Midbrain (tissue), 1 donor: ENCODE results near the gene SLC66A1.
A peak's percentile ranks its signal among the peaks of the same experiment; 100 is the strongest.

Experiments used
- DNase-seq: peaks from one replicate; lab custom pipeline; 2025; lab: John Stamatoyannopoulos, UW

The SLC66A1 gene

GRCh38 chr1:19342894-19343616, 30.9 kb downstream of the SLC66A1 start:
- DNase-seq = no peak

DNA sequence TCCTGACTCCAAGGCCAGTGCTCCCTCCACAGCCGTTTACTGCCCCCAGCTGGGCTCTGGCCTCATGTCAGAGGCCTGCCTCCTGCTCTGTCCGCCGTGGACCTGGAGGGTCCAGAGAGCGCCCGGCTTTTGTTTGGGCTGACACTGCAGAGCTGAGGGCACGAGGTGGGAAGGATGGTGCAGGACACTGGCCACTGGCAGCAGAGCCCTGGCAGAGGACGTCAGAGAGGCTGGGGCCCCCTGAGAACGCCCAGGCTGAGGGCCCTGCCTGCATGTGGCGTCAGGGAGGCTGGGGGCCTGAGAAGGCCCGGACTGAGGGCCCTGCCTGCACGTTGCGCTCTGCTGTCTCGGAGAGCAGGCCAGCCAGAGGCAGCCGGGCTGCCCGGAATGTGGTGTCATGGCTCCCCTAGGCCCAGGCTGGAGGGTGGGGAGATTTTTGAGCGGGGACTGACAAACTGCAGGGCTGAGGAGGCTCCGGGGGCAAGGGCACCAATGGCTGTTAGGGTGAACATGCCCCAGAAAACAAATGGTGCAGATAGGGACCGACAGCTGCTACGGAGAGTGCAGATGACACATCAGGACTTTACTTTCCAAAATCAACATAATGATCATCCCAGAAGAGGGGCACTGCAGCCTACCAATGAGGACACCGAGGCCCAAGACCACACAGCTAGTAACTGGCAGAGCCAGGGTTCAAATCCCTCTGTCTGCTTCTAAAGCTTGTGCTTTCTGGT, 31.7 kb downstream of the SLC66A1 start:
- no peak for DNase-seq

- peak; percentile 32 for DNase-seq
Measured at GRCh38 chr1:19344372-19344810, 32.3 kb downstream of the SLC66A1 start.

DNA sequence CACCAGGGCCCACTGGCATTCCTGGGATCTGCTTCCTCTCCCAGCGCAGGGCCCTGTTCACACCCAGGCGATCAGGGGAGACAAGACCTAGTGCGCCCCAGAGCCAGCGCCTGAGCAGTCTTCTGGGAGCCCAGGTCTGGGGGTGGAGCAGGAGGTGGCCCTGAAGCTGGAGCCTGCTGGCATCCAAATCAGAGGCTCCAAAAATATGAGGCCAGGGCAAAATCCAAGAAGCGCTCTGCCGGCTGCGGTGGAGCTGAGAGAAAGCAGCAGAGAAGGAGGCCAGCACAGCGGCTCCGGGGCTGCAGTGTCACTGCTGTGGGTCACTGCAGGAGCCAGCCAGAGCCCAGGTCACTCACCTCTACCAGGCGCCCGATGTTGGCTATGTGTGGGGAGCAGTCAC, 32.7 kb downstream of the SLC66A1 start:
- DNase-seq = no peak

GRCh38 chr1:19345391-19345790, 33.3 kb downstream of the SLC66A1 start:
- peak; percentile 21 for DNase-seq

DNA sequence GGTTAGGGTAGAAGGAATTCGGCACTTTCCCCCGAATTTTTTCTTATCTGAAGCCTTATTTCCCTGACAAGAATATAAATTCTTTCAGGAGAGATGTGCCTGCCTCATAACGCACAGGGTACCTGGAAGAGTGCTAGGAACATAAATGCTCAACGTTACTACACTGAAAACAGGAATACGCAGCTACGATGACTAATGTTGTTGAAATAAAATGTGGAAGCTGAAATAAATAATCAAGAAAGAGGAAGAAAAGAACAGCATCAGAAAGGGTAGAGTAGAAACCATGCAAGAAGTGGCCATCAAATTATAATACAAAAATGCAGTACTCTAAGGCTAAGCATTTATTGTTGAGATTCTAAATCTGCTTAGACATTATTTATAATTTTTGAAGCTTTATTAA, 33.9 kb downstream of the SLC66A1 start:
- DNase-seq = no peak

DNA sequence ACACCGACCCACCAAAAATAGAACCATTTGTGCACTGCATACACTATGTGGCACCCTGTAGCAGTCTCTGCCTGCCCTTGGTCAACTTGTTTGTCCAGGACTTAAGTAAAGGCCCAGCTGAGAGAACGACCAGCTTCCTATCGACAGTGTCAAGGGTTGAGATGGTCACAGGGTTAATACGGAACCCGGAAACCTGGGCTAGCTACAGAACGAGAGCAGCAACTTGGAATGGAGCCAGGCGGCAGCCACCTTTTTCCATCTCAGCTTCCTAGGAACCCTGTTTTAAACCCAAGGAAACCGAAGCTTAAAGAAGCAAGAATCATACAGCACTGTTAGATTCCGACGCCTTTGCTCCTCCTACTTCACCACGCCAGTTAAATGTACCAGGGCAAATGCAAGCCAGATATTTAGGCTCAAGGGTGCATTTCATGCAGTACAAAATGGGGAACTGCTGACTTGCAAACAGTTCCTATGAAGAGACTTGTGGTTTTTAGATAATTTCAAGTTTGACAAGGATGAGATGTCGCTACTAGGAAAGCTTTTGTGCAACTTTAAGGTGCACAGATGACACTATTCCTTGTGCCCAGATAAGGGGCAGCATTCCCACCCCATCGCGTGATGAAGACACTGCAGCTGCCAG, 35.5 kb downstream of the SLC66A1 start:
- no peak for DNase-seq

GRCh38 chr1:19348441-19349198, 36.5 kb downstream of the SLC66A1 start:
- no peak for DNase-seq

DNA sequence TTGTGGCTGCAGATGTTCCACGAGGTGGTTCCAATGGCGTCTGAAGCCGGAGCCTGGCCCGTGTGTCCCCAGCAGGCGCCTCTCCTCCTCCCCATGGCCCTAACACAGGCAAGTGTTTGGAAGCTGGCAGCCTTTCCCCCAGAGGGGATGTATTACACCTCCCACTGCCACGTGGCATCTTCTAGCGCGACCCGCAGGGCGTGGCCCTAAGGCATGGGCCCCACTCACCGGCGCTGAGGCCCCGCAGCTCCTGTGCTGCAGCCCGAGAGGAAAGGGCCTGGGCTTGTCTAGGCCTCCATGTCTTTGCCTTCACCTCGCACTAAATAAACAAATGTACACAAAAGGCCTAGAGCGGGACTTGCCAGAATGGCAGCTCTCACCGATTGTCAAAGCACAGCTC, 37.9 kb downstream of the SLC66A1 start:
- no peak for DNase-seq

DNA sequence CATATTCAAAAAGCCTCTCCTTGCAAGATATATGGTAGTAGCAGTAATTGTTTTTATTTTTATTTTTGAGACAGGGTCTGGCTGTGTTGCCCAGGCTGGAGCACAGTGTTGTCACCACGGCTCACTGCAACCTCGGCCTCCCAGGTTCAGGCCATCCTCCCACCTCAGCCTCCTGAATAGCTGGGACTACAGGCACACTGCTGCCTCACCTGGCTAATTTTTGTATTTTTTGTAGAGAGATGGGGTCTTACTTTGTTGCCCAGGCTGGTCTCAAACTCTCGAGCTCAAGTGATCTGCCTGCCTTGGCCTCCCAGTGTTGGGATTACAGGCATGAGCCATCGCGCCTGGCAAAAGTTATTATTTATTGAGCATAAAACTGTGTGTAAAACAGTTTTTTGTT, 38.4 kb downstream of the SLC66A1 start:
- DNase-seq = no peak

DNA sequence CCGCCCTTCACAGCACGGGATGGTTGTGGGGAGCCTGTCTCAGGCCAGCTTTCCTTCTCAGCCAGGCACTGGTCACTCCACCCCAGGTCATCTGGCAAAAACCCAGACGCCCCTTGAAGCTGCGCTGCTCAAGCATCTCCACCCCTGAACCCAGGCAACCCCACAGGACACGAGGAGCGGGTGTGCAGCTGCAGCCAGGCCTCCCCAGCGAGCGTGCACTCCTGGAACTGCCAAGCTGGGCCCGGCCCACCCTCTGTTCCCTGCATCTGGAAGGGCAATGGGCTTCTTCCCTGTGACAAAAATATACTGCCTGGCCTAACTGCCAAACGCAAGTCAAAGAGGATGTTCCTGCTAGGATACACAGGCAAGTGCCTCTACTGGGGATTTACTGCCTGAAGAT, 39.7 kb downstream of the SLC66A1 start:
- DNase-seq = no peak

DNA sequence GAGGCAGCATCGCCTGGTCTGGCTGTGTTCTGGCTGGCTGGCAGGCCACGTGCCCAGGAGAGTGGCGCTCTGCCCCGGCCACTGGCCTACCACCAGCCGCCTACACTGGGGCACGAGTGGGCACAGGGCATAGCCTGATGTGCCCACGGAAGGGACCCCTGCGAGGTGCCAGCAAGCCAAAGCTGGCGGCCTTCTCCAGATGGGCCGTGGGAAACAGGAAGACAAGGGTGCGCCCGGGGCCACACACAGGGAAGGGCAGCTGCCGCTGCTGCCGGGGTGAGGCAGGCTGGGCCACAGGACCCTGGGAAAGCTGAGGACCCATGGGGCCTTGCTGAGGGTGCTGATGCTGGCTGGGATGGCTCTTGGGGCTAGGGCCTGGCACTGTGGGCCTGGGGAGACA, 40.7 kb downstream of the SLC66A1 start:
- no peak for DNase-seq

- DNase-seq = no peak
Measured at GRCh38 chr1:19353596-19353995, 41.5 kb downstream of the SLC66A1 start.

GRCh38 chr1:19354531-19354981, 42.4 kb downstream of the SLC66A1 start:
- no peak for DNase-seq

DNA sequence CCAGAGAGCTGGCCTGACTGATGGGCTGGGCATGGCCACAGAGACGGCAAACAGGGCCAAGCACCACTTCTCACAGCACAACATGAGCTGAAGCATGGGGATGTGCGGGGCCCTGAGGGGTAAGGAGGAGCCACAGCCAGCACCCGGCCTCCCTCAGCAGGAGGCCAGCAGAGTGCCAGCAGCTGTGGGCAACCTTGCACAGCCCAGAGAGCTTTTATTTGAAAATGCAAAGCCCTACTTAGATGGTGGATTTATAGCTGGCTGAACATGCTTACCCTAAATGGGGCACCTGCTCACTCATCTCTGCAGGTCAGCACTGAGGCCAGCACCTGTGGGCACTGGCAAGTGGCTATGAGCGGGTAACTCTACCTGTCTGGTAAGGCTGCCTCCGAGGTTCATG, 44.1 kb downstream of the SLC66A1 start:
- DNase-seq = no peak

DNA sequence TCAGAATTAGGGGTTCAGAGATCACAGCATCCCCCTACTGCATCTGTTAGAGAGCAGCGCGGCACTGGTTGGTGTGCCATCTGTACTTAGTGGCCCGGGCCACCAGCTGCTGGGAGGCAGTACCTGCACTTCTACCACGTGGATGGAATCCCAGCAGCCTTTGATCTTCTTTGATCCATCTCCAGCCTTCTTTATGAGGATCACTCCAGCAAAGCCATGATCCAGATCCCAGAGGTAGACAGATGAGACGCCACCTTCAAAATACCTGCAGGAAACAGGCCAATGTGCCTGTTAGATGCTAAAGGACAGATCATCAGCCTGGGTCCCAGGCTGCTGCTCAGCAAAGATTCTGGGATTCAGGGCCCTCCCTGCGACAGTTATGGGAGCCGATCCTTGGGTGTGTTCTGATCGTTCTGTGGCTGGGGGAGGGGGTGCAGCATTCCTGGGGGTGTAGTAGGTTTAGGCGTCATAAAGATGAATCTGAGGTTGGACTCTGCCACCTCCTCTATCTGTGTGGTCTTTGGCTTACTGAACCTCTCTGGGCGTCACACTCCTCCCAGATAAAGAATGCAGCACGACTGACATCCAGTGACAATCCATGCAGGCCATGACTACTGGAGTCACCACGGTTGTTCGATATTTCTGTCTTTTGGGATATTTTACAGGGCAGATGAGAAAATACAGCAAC, 45.3 kb downstream of the SLC66A1 start:
- no peak for DNase-seq

DNA sequence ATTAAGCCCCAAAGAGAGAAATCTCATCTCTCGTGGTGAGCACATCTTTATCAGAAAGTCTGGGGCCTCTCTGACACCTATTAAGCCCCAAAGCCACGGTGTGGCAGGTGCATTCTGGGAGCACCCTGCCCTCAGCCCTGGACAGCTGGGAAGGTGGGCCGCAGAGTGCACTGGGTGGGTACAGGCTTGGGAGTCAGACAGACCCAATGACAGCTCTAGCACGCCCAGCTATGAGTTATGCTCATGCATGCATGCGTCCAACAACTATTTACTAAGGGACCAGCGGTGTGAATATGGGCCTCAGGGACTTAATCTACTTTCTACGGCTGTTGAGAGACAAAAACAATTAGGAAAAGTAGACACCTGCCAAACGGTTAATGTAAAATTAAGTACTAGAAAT, 46.6 kb downstream of the SLC66A1 start:
- DNase-seq = no peak

DNA sequence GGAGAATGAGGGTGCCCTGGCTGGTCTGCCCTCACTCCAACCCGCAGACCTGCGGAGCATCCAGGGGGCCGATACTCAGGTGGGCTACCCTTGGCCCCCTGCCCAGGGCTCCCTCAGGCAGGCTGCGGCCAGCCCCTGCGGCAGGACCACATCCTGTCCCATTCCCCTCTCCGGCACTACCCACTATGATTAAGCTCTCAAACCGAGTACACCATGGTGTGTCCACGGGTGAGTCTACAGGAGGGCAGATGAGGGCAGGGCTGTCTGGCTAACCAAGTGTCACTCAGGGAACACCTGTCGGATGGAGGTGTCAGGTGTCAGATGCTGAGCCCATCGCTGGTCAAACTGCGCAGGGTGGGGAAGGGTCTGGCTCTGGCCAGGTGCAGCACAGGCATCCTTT, 47.2 kb downstream of the SLC66A1 start:
- no peak for DNase-seq

GRCh38 chr1:19360016-19360415, 47.9 kb downstream of the SLC66A1 start:
- DNase-seq = no peak

DNA sequence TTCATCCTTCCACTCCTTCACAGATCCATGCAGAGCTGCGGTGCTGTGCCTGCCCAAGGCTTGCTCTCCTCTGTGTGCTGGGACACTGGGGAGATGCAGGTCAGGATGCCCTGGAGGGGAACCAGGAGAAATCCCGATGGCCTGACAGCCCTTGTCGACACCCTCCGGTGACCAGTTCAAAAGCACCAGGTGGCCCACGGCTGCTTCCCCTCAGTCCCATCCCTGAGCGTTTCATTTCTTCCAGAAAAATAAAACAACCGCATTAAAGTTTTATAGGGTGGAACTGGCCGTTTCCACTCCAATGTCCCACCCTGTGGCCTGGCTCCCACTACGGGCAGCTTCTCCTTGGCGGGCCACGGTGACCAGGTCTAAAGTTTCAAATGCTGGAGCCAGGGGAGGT, 48.3 kb downstream of the SLC66A1 start:
- no peak for DNase-seq

- DNase-seq = no peak
Measured at GRCh38 chr1:19360843-19361610, 48.9 kb downstream of the SLC66A1 start.
